NCI-H2227 treated with DMSO at 0.1 percent for 48 hours (cell line): ENCODE results near the gene NSD1.
"Not testable (repeated sequence)": the region's sequence is repeated elsewhere in the genome, so short reads cannot be mapped to it uniquely, and the experiment has no call there.

ENCODE experiments used
- DNase-seq: peaks from one replicate; lab custom pipeline; 2025; lab: John Stamatoyannopoulos, UW

NSD1 gene

GRCh38 chr5:177290816-177291596, 157.4 kb downstream of the NSD1 start:
- no peak for DNase-seq

GRCh38 chr5:177291735-177292134, 158.2 kb downstream of the NSD1 start:
- DNase-seq = no peak

GRCh38 chr5:177293819-177294581, 160.4 kb downstream of the NSD1 start:
- no peak for DNase-seq

- no peak for DNase-seq
Observed at GRCh38 chr5:177294632-177295031, 161.1 kb downstream of the NSD1 start.

GRCh38 chr5:177295924-177296323, 162.4 kb downstream of the NSD1 start:
- no peak for DNase-seq

GRCh38 chr5:177296581-177296980, 163.0 kb downstream of the NSD1 start:
- DNase-seq = no peak

GRCh38 chr5:177297922-177298321, 164.3 kb downstream of the NSD1 start:
- DNase-seq = no peak

GRCh38 chr5:177299697-177300096, 166.1 kb downstream of the NSD1 start:
- DNase-seq = no peak

- DNase-seq = no peak
Observed at GRCh38 chr5:177300236-177300880, 166.8 kb downstream of the NSD1 start.

- no peak for DNase-seq
Observed at GRCh38 chr5:177300951-177301350, 167.4 kb downstream of the NSD1 start.

GRCh38 chr5:177301503-177302165, 168.1 kb downstream of the NSD1 start:
- DNase-seq = no peak

- no peak for DNase-seq
Observed at GRCh38 chr5:177302354-177303110, 169.0 kb downstream of the NSD1 start.

GRCh38 chr5:177303121-177303924, 169.8 kb downstream of the NSD1 start, which contains the start of the genes PRELID1 and RAB24:
TSS of gene PRELID1 (plus strand) at chr5:177303799. CDS start at chr5:177303986, 187 bp downstream.
TSS of gene RAB24 (minus strand) at chr5:177303719. CDS start at chr5:177303288, 431 bp downstream.
- DNase-seq = peak; percentile 52

GRCh38 chr5:177303925-177304391, 170.4 kb downstream of the NSD1 start:
- no peak for DNase-seq

- no peak for DNase-seq
Observed at GRCh38 chr5:177304392-177305119, 171.0 kb downstream of the NSD1 start.

GRCh38 chr5:177306103-177306640, 172.6 kb downstream of the NSD1 start:
- not testable (repeated sequence) for DNase-seq

GRCh38 chr5:177306674-177307543, 173.3 kb downstream of the NSD1 start:
- no peak for DNase-seq
